Measurements from ENCODE around the gene DTX1.

Gene DTX1

GRCh38 chr12:113095405-113095804, 38.9 kb downstream of the DTX1 start:
- no peak for DNase-seq
- Histone ChIP-seq H3K4me3 (ENCODE audit: low read depth, low read length) (no peak overlapping the region), H3K27ac (no peak overlapping the region), H3K27me3 (ENCODE audit: insufficient read depth, low read depth, severe bottlenecking) (no peaks in the 10 kb centered on the region), H3K9me3 (ENCODE audit: severe bottlenecking) (no peaks in the 10 kb centered on the region), H3K36me3 (peaks cover 7% of the 10 kb centered on the region)
- TF ChIP-seq CTCF (IDR thresholded peaks at IDR 0.05; ENCODE audit: low read depth, low read length): no peak

- H3K36me3 ChIP-seq: peaks cover 7% of the 10 kb centered on the region
- no peak overlapping the region for H3K27ac ChIP-seq
- no peak for DNase-seq
- H3K9me3 ChIP-seq (ENCODE audit: severe bottlenecking): no peaks in the 10 kb centered on the region
- no peak overlapping the region for H3K4me3 ChIP-seq (ENCODE audit: low read depth, low read length)
- H3K27me3 ChIP-seq (ENCODE audit: insufficient read depth, low read depth, severe bottlenecking): no peaks in the 10 kb centered on the region
- TF ChIP-seq CTCF (IDR thresholded peaks at IDR 0.05; ENCODE audit: low read depth, low read length): no peak
These were observed 40.3 kb downstream of the DTX1 start for GRCh38 chr12:113096675-113097461.

GRCh38 chr12:113097716-113098440, 41.3 kb downstream of the DTX1 start:
- no peak overlapping the region for H3K27ac ChIP-seq
- DNase-seq: no peak
- H3K4me3 ChIP-seq (ENCODE audit: low read depth, low read length): no peak overlapping the region
- H3K9me3 ChIP-seq (ENCODE audit: severe bottlenecking): no peaks in the 10 kb centered on the region
- no peak for TF ChIP-seq CTCF (IDR thresholded peaks at IDR 0.05; ENCODE audit: low read depth, low read length)
- H3K36me3 ChIP-seq: peaks cover 7% of the 10 kb centered on the region
- H3K27me3 ChIP-seq (ENCODE audit: insufficient read depth, low read depth, severe bottlenecking): no peaks in the 10 kb centered on the region

GRCh38 chr12:113098441-113099028, 42.0 kb downstream of the DTX1 start:
- peaks cover 7% of the 10 kb centered on the region for H3K36me3 ChIP-seq
- H3K27ac ChIP-seq: no peak overlapping the region
- no peaks in the 10 kb centered on the region for H3K27me3 ChIP-seq (ENCODE audit: insufficient read depth, low read depth, severe bottlenecking)
- peak; percentile 85 for DNase-seq
- H3K9me3 ChIP-seq (ENCODE audit: severe bottlenecking): no peaks in the 10 kb centered on the region
- no peak overlapping the region for H3K4me3 ChIP-seq (ENCODE audit: low read depth, low read length)
- TF ChIP-seq CTCF (IDR thresholded peaks at IDR 0.05; ENCODE audit: low read depth, low read length): peak; percentile 97

GRCh38 chr12:113099364-113099763, 42.8 kb downstream of the DTX1 start:
- no peak overlapping the region for H3K27ac ChIP-seq
- no peaks in the 10 kb centered on the region for H3K27me3 ChIP-seq (ENCODE audit: insufficient read depth, low read depth, severe bottlenecking)
- DNase-seq: no peak
- no peak for TF ChIP-seq CTCF (IDR thresholded peaks at IDR 0.05; ENCODE audit: low read depth, low read length)
- H3K4me3 ChIP-seq (ENCODE audit: low read depth, low read length): no peak overlapping the region
- H3K9me3 ChIP-seq (ENCODE audit: severe bottlenecking): no peaks in the 10 kb centered on the region
- H3K36me3 ChIP-seq: peaks cover 7% of the 10 kb centered on the region

Measured in WERI-Rb-1 (cell line).